Measurements from ENCODE around the gene ADRB2.

Gene ADRB2

DNA sequence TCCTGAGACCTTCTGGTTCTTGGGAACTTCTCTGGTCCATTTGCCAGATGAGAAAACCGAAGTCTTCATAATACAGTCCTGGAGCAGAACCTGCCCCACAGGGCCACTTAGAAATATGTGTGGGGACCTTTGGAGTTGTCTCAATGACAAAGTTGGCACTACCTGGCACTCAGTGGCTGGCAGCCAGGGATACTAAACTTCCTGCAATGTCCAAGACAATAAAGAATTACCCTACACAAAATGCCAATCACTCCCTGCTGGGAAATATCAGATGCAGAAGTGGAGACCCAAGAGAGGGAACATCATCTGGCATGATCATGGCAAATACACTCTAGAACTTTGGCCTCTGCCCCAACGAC, 29.6 kb downstream of the ADRB2 start:
- Histone ChIP-seq H3K4me1 (ENCODE audit: control insufficient read depth, insufficient read depth, low read length, poor library complexity, severe bottlenecking) (peaks cover 10% of the 10 kb centered on the region), H3K9me3 (ENCODE audit: control insufficient read depth, low read length) (no peaks in the 10 kb centered on the region), H3K27ac (ENCODE audit: low read depth, low read length, severe bottlenecking) (no peak overlapping the region), H3K4me3 (ENCODE audit: extremely low read depth, insufficient read depth, low read length, poor library complexity, severe bottlenecking) (no peak overlapping the region), H3K36me3 (ENCODE audit: control insufficient read depth, insufficient read depth, low read length) (no peaks in the 10 kb centered on the region)
- WGBS, 2 experiments (ENCODE audit: insufficient coverage in 2 of 2): 80 to 100% methylated on average over 1 of the region's 2 CpGs

DNA sequence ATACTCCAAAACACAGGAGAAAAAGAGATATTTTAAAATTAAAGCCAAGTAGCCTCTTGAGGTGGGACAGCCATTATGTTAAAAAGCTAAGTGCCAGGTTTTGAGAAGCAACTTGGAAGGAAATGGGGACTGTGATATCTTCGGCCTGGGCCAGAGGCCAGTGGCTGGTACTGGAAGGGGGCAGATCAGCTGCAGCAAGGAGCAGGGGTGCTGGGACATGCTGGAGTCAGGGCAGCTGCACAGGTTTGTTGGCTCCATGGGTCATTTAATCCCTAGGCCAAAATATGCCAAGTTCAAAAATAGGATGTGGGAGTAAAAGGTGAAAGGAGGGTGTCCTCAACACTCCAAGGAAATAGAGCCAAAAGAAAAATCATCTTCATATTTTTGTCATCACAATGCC, 30.0 kb downstream of the ADRB2 start:
- no peaks in the 10 kb centered on the region for H3K36me3 ChIP-seq (ENCODE audit: control insufficient read depth, insufficient read depth, low read length)
- H3K4me1 ChIP-seq (ENCODE audit: control insufficient read depth, insufficient read depth, low read length, poor library complexity, severe bottlenecking): peaks cover 10% of the 10 kb centered on the region
- no peak overlapping the region for H3K27ac ChIP-seq (ENCODE audit: low read depth, low read length, severe bottlenecking)
- WGBS, 2 experiments (ENCODE audit: insufficient coverage in 2 of 2): 89 to 100% methylated on average over 1 of the region's 1 CpG
- no peaks in the 10 kb centered on the region for H3K9me3 ChIP-seq (ENCODE audit: control insufficient read depth, low read length)
- no peak overlapping the region for H3K4me3 ChIP-seq (ENCODE audit: extremely low read depth, insufficient read depth, low read length, poor library complexity, severe bottlenecking)

DNA sequence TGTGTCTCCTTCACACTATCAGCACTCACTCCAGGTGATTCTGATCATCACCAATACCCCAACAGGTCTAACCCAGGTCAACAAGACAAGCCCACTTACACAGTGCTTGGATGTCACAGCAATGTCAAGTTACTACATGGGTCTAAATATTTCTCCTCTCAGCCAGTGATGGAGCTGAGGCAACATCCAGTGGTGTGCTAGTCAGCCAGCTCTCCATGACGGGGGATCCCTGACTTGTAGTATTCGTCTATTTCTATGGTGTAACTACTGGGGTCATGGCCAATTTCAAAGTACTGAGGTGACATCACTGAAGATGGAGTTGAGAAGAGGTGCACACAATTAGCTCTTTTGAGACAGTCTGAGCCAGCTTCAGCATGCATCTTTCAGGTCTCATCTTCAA, 31.1 kb downstream of the ADRB2 start:
- WGBS, 2 experiments (ENCODE audit: insufficient coverage in 2 of 2): 93 to 100% methylated on average over 2 of the region's 2 CpGs

DNA sequence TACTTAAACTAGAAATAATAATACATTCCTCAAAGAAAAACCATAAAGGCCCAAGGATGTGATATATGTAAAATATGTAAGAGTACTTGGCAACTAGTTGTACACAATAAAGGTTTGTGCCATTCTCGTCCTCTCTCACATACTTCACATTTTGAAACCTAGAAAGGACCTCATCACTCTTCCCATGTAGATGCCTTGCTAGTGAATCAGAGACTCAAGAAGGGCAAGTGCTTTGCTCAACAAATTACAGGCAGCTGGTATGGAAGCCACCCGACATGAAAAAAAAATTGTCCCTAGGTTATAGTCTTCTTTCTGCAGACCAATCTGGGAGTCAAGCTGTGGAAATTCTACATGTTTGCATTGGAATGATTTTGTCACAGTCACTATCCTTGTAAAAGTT, 31.7 kb downstream of the ADRB2 start:
- no peaks in the 10 kb centered on the region for H3K9me3 ChIP-seq (ENCODE audit: control insufficient read depth, low read length)
- 94% methylated on average over 2 of the region's 2 CpGs; no CpG with 5 or more reads in 1 of the 2 experiments for WGBS, 2 experiments (ENCODE audit: insufficient coverage in 2 of 2)
- no peak overlapping the region for H3K4me3 ChIP-seq (ENCODE audit: extremely low read depth, insufficient read depth, low read length, poor library complexity, severe bottlenecking)
- H3K4me1 ChIP-seq (ENCODE audit: control insufficient read depth, insufficient read depth, low read length, poor library complexity, severe bottlenecking): peaks cover 10% of the 10 kb centered on the region
- no peak overlapping the region for H3K27ac ChIP-seq (ENCODE audit: low read depth, low read length, severe bottlenecking)
- no peaks in the 10 kb centered on the region for H3K36me3 ChIP-seq (ENCODE audit: control insufficient read depth, insufficient read depth, low read length)

More for the DNA sequence above, 31.1 kb downstream of the ADRB2 start:
- H3K4me3 ChIP-seq (ENCODE audit: extremely low read depth, insufficient read depth, low read length, poor library complexity, severe bottlenecking): no peak overlapping the region
- H3K36me3 ChIP-seq (ENCODE audit: control insufficient read depth, insufficient read depth, low read length): no peaks in the 10 kb centered on the region
- no peaks in the 10 kb centered on the region for H3K9me3 ChIP-seq (ENCODE audit: control insufficient read depth, low read length)
- no peak overlapping the region for H3K27ac ChIP-seq (ENCODE audit: low read depth, low read length, severe bottlenecking)
- H3K4me1 ChIP-seq (ENCODE audit: control insufficient read depth, insufficient read depth, low read length, poor library complexity, severe bottlenecking): peaks cover 10% of the 10 kb centered on the region

DNA sequence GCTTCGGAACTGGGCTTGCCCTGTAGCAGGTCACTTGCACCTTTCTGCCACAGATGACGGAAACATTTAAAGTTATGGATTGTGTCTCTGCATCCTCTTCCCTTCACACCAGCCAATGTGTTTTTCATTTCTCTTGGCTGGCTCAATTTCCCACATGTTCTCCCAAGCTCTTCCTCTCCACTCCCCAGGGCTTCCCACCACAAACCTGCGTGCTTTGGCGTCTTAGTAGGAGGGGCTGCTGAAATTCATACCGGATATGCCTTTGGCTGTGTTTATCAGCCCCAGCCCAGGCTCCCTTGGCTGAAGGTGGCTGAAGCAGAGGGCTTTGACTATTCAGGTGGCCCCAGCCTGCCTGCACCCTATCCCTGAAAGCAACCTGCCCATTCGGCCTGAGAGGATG, 32.1 kb downstream of the ADRB2 start:
- H3K9me3 ChIP-seq (ENCODE audit: control insufficient read depth, low read length): no peaks in the 10 kb centered on the region
- no peaks in the 10 kb centered on the region for H3K36me3 ChIP-seq (ENCODE audit: control insufficient read depth, insufficient read depth, low read length)
- peaks cover 10% of the 10 kb centered on the region for H3K4me1 ChIP-seq (ENCODE audit: control insufficient read depth, insufficient read depth, low read length, poor library complexity, severe bottlenecking)
- no peak overlapping the region for H3K27ac ChIP-seq (ENCODE audit: low read depth, low read length, severe bottlenecking)
- WGBS, 2 experiments (ENCODE audit: insufficient coverage in 2 of 2): 89 to 92% methylated on average over 3 to 5 of the region's 6 CpGs
- no peak overlapping the region for H3K4me3 ChIP-seq (ENCODE audit: extremely low read depth, insufficient read depth, low read length, poor library complexity, severe bottlenecking)

DNA sequence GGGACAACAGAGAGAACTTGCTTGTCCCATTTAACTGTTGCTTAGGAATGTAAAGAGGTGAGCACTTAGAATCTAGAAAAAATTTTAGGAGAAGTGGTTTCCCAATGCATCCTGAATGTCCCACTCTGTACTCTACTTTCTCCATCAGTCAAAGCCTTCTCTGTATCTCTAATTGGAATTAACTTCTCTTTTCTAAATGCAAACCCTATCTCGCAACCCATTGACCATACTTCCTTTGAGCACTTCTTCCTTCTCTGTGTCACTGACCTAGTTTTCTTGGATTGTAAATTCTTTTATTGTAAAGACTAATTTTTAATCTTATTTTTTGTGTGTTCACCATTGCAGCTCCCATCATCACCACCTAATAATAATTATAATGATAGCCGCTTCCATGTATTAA, 33.3 kb downstream of the ADRB2 start:
- no CpG with 5 or more reads among the region's 2 CpGs for WGBS, 2 experiments (ENCODE audit: insufficient coverage in 2 of 2)

DNA sequence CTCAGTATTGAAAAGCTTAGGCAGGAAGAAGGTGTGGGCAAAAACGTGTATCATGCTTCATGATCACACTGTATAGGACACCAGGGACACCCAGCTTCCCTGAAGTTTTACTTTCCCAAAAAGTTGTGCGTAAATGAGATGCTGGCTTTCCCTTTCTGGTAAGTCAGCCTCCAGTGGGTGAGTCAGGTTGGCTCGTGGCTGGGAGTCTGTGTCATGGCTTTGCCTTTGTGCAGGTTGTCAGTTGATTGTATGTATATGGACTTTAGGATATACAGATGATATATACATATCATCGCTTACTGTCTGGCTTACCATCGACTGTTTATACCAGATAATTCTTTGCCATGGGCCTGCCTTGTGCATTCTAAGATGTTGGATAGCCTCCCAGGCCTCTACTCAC, 34.2 kb downstream of the ADRB2 start:
- Histone ChIP-seq H3K36me3 (ENCODE audit: control insufficient read depth, insufficient read depth, low read length) (no peaks in the 10 kb centered on the region), H3K4me3 (ENCODE audit: extremely low read depth, insufficient read depth, low read length, poor library complexity, severe bottlenecking) (no peak overlapping the region), H3K9me3 (ENCODE audit: control insufficient read depth, low read length) (no peaks in the 10 kb centered on the region), H3K4me1 (ENCODE audit: control insufficient read depth, insufficient read depth, low read length, poor library complexity, severe bottlenecking) (peaks cover 10% of the 10 kb centered on the region), H3K27ac (ENCODE audit: low read depth, low read length, severe bottlenecking) (no peak overlapping the region)
- 73 to 100% methylated on average over 1 to 2 of the region's 5 CpGs for WGBS, 2 experiments (ENCODE audit: insufficient coverage in 2 of 2)

More for the DNA sequence above, 33.3 kb downstream of the ADRB2 start:
- no peaks in the 10 kb centered on the region for H3K36me3 ChIP-seq (ENCODE audit: control insufficient read depth, insufficient read depth, low read length)
- H3K4me1 ChIP-seq (ENCODE audit: control insufficient read depth, insufficient read depth, low read length, poor library complexity, severe bottlenecking): peaks cover 10% of the 10 kb centered on the region
- no peak overlapping the region for H3K4me3 ChIP-seq (ENCODE audit: extremely low read depth, insufficient read depth, low read length, poor library complexity, severe bottlenecking)
- H3K27ac ChIP-seq (ENCODE audit: low read depth, low read length, severe bottlenecking): no peak overlapping the region
- H3K9me3 ChIP-seq (ENCODE audit: control insufficient read depth, low read length): no peaks in the 10 kb centered on the region

- WGBS, 2 experiments (ENCODE audit: insufficient coverage in 2 of 2): no CpG with 5 or more reads among the region's 2 CpGs
- H3K36me3 ChIP-seq (ENCODE audit: control insufficient read depth, insufficient read depth, low read length): no peaks in the 10 kb centered on the region
- H3K9me3 ChIP-seq (ENCODE audit: control insufficient read depth, low read length): no peaks in the 10 kb centered on the region
- no peak overlapping the region for H3K27ac ChIP-seq (ENCODE audit: low read depth, low read length, severe bottlenecking)
- H3K4me3 ChIP-seq (ENCODE audit: extremely low read depth, insufficient read depth, low read length, poor library complexity, severe bottlenecking): no peak overlapping the region
- peaks cover 10% of the 10 kb centered on the region for H3K4me1 ChIP-seq (ENCODE audit: control insufficient read depth, insufficient read depth, low read length, poor library complexity, severe bottlenecking)
These were observed 34.7 kb downstream of the ADRB2 start for GRCh38 chr5:148861088-148861487.

DNA sequence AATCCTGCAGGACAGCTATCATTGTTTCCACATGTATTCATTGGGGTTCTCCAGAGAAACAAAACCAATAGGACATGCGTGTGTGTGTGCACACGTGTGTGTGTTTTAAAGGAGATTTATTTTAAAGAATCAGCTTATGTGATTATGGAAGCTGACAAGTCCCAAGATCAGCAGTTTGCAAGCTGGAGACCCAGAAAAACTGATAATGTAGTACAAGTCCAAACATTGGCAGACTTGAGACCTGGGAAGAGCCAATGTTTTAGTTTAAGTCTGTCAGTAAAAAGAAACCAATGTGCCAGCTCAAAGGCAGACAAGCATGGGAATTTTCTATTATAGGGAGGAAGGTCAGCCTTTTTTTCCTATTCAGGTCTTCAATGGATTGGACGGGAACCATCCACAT, 35.3 kb downstream of the ADRB2 start:
- H3K9me3 ChIP-seq (ENCODE audit: control insufficient read depth, low read length): no peaks in the 10 kb centered on the region
- peaks cover 10% of the 10 kb centered on the region for H3K4me1 ChIP-seq (ENCODE audit: control insufficient read depth, insufficient read depth, low read length, poor library complexity, severe bottlenecking)
- no peak overlapping the region for H3K27ac ChIP-seq (ENCODE audit: low read depth, low read length, severe bottlenecking)
- 94 to 96% methylated on average over 3 of the region's 3 CpGs for WGBS, 2 experiments (ENCODE audit: insufficient coverage in 2 of 2)
- no peaks in the 10 kb centered on the region for H3K36me3 ChIP-seq (ENCODE audit: control insufficient read depth, insufficient read depth, low read length)
- H3K4me3 ChIP-seq (ENCODE audit: extremely low read depth, insufficient read depth, low read length, poor library complexity, severe bottlenecking): no peak overlapping the region

GRCh38 chr5:148864113-148864841, 37.9 kb downstream of the ADRB2 start:
- no peaks in the 10 kb centered on the region for H3K9me3 ChIP-seq (ENCODE audit: control insufficient read depth, low read length)
- H3K27ac ChIP-seq (ENCODE audit: low read depth, low read length, severe bottlenecking): no peak overlapping the region
- H3K4me1 ChIP-seq (ENCODE audit: control insufficient read depth, insufficient read depth, low read length, poor library complexity, severe bottlenecking): no peaks in the 10 kb centered on the region
- no peak overlapping the region for H3K4me3 ChIP-seq (ENCODE audit: extremely low read depth, insufficient read depth, low read length, poor library complexity, severe bottlenecking)
- 70 to 93% methylated on average over 3 of the region's 5 CpGs for WGBS, 2 experiments (ENCODE audit: insufficient coverage in 2 of 2)
- no peaks in the 10 kb centered on the region for H3K36me3 ChIP-seq (ENCODE audit: control insufficient read depth, insufficient read depth, low read length)

- H3K27ac ChIP-seq (ENCODE audit: low read depth, low read length, severe bottlenecking): no peak overlapping the region
- no peak overlapping the region for H3K4me3 ChIP-seq (ENCODE audit: extremely low read depth, insufficient read depth, low read length, poor library complexity, severe bottlenecking)
- no peaks in the 10 kb centered on the region for H3K4me1 ChIP-seq (ENCODE audit: control insufficient read depth, insufficient read depth, low read length, poor library complexity, severe bottlenecking)
- H3K36me3 ChIP-seq (ENCODE audit: control insufficient read depth, insufficient read depth, low read length): no peaks in the 10 kb centered on the region
- WGBS, 2 experiments (ENCODE audit: insufficient coverage in 2 of 2): 69 to 100% methylated on average over 1 to 2 of the region's 2 CpGs
- no peaks in the 10 kb centered on the region for H3K9me3 ChIP-seq (ENCODE audit: control insufficient read depth, low read length)
These were observed 39.6 kb downstream of the ADRB2 start for GRCh38 chr5:148866024-148866423.

Measured in mesodermal cell (in vitro differentiated cells).